Glomerular visceral epithelial cell (primary cell): ENCODE measurements around the gene AKAP13.
A peak's percentile ranks its signal among the peaks of the same experiment; 100 is the strongest.

Experiments
- DNase-seq: peaks from one replicate; pipeline ENCODE4 v3.0.0-alpha.2; 2016; ENCODE audit errors: extremely low spot score

Gene AKAP13

DNA sequence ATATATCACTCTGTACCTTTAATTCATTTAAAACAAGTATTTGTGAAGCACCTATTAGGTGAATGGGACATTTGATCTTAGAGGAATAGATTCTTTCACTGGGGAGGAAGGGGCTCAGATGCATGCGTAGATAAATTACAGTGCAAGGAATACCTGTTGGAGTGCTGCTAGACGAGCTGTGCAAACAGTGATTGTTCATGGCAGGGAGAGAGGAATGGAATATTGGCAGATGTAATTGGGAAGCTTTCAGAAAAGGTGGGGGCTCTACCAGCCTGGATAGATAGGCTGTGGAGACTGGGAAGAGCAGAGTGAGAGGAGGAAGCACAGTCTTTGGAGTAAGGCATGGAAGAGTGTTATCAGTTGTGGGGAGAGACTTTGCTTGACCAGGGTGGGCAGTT lies 116.8 kb downstream of the AKAP13 start:
- DNase-seq, result no peak

DNA sequence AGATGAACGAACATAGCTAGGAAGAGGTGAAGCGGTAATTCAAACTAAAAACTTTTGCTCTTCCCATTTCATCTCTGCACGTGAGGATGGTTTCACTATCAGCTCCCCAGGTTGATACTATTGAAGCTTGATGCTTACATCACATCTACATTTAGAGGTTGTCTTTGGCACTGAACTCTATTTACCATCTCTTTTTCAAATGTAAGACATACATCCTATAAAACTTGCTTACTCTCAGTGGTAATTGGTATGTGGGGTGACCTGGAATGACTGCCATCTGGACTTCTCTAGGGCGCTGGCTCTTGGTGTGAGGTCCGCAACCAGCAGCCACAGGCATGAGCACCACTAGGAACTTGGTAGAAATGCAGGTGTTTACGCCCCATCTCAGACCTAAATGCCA lies 118.1 kb downstream of the AKAP13 start:
- no peak for DNase-seq

DNA sequence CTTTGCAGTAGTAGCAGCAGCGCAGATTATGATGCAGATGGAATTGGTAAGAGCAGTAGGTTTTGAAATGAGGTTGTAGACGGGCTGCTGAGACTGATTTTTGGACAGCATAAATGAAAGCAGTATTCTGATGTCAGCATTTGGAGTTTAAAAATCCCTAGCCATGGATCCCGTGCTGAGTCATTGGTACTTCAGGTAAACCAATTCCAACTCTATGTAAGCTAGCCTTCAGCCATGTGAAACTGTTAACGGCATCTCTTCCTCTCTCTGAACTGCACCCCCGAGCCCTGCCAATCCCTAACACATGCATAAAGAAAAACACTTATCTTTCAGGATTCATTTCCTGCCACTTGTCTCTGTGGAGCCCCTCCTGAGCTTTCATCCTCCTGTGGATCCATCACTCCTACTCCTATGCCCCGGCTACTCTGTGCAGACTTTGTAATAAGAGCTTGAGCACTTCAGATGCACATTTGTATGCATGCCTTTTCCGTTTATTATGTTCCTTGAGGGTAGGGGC lies 119.0 kb downstream of the AKAP13 start:
- DNase-seq, result no peak

DNA sequence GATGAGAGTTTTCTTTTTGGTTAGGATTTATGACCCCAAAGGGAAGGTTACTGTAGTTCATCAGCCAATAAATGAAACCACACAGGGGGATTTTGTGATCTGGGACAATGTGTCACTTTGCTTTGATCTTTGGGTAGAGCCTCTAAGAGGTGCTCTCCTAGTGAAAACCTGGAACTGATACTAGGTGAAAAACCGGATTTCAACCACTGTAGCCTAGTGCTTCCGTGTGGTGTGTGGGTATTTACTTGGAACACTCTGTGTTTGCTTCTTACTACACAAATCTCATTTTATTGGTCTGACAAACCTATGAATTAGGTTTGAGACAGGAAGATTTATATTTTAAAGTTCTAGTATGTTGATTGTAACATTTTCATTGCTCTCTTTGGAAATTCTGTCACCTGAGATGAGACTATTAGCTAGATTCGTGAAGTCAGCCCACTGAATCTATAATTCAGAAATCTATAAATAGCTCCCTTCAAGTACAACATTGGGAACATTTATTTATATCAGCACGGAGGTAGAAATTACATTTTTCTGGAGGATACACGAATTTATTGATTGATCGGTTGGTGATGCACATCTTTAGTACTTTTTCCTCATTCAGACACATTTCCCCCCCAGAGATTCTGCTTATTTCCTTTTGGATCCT lies 119.8 kb downstream of the AKAP13 start:
- no peak for DNase-seq

DNA sequence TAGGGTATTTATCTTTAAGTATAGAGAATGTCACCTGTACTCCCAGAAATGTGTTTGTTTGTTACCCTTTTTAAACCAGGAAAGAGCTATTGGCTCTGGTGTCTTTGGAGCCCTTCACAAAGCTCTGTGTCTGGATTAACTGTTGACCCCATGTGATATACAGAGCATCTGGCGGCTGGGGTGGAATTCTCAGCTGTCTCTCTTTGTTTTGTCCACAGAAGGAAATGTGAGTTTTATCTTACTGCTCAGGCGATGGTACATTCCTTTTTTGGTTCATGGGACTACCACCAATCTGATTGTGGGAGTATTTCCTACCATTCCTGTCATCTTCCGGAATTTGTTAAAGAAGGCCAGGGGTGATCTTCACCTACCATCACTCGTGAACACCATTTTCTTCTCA lies 120.3 kb downstream of the AKAP13 start:
- DNase-seq, result no peak

DNA sequence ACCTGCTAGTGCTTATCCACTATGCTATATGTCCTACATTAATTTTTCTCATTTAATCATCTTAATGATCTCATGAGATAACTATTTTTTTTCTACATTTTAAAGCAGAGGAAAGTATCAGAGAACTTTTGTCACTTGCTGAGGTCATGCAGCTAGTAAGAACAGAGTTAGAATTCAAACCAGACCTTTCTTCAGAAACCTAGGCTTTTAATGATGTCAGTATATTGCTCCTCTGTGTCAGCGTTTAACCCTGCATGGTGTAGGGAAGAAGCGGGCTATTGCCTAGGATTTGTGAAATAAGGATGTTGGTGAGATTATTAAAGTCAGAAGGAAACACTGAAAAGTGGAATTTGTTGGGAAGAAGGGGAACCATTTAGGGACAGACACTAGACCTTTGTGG lies 121.2 kb downstream of the AKAP13 start:
- no peak for DNase-seq

DNA sequence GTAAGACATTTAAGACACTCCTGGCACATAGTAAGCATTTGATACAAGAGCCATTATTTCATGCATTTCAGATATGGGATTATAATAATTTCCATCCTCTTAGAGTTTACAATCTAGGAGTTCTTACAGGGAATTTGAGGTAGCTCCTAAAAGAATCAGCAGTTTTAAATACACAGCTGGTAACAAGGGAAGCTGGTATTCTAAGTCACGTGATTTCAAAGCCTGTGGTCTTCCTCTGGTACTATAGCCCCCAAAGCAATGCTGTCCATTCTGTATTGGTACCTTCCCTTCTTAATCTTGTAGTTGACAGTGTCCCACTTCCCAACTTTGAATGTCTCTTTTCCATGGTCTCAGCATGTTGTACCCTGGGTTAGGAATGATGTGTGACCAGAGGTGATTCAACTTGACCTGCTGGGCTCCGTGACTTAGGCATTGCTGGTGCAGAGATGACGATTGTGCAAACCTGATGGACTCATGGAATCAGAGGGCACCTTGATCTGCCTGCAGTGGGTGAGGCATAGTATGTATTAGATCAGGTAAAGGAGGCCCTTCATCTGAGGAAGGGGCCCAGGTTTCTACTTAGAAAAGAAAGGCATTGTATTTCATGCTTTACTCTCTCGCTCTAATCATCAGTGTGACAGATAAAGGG lies 122.9 kb downstream of the AKAP13 start:
- no peak for DNase-seq

DNA sequence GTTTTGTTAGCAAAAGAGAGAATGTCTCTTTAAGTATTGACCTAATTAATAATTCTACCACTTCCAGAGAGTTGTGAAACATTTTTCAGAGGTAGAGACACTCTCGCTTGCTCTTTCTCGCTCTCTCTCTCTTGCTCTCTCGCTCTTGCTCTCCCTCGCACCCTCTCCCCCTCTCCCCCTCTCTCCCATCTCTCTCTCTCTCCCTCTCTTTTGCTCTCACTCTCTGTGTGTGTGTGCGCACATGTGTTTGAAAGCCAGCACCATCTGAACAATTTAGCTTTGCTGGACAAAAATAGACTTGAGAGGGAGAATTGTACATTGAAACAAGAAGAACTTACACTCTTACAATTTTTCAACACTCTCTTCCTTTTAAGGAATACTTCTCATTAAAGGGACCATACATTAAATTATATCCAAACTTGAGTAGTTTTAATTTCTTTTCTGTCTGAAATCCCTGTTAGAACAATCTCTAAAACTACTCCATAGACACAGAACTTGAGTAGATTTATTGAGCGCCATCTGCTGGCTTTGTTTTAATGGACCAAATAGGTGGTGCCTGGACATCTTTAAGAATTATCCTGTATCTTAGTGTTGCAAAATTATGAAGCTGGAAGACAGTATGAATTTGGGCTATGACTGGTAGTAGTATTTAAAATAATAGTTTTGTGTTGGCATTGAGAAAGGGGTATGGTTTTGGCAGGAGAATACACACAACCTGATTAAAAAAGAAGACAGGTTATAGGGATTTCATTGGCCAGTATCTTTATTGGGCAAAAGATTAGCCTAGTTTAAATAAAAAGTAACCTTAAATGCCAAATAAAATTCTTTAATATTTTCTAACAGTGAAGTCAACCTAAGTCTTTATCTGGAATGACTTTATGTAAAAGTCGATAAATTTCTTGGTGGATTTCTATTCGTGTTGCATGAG lies 124.6 kb downstream of the AKAP13 start:
- DNase-seq, result peak; percentile 55

DNA sequence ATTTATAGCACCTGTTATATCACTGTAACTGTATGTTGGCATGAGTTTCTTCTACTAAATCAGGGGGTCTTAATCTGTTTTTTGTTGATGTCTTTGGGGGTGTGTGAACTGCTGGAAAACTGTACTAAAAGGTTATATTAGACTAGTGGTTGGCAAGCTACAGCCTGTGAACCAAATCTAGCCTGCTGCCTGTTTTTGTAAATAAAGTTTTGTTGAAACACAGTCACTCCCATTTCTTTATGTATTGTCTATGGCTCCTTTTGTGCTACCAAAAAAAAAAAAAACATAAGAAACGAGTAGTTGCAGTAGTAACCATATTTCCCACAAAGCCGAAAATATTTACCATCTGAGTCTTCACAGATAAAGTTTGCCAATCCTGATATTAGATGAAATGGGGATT lies 126.7 kb downstream of the AKAP13 start:
- DNase-seq, result no peak

DNA sequence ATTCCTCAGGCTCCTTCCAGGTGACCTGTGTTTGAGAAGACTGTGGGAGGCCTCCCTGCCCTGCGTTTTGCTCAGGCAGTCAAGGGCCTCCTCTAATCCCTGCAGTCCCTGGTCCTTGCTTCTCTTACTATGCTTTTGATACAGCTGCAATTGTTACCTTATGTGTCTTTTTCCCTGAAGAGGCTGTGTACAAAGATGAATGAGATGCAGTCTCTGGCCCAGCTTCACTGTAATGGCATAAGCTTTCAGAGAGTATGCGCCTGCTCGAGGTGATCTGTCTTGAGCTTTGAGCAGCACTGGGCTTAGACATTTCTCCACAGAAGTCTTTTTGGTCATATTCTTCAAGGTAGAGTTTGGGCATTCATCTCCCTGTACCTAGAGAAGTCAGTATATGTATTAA lies 129.6 kb downstream of the AKAP13 start:
- DNase-seq, result no peak

DNA sequence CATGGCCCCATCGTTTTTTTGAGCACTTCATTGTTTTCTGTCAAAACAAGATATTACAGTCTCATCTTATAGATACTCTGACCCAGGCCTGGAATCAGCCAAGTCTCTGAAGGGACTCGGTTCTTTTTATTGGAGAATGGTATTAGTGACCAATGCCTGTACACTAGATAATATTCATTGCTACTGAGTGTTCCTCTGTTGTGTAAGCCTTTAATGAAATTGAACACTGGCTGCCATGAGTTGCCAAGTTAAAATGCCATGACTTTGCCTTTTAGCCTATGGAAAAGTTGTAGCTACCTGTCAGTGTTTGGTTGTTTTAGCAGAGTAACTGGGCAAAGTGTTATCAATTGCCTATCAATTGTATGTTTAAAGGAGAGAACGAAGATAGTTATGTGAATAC lies 134.0 kb downstream of the AKAP13 start:
- no peak for DNase-seq

DNA sequence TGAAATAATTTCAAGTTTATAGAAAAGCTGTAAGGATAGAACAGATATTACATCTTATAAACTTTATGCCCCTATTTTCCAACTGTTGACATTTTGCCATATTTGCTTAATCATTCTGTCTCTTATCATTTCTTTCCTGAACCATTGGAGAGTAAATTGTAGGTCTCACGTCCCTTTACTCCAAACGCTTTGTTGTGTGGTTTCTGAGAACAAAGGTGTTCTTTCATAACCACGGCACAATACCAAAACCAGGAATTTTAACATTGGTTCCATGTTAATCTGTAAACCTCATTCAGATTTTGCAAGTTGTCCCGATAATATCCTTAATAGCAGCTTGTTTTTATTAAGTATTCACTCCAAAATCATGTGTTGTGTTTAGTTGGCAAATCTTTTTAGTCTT lies 134.8 kb downstream of the AKAP13 start:
- DNase-seq, result no peak

DNA sequence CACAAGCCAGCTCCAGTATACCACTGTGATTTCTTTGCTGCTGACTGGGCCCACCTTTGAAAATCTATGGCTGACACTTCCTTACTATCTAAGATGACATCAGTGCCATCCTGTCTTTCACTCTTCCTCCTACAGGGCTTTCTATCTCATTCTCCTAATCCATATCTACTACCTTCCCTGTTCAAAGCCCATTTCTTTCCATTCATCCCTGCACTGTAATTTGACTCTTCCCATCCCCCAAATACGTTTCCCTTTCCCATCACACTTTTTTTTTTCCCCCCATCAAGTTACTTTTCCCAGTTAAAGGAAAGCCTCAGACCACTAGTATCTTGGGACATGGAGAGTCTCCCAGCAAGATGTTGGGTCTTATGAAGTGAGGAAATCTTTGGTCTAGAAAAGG lies 136.7 kb downstream of the AKAP13 start:
- DNase-seq, result no peak

DNA sequence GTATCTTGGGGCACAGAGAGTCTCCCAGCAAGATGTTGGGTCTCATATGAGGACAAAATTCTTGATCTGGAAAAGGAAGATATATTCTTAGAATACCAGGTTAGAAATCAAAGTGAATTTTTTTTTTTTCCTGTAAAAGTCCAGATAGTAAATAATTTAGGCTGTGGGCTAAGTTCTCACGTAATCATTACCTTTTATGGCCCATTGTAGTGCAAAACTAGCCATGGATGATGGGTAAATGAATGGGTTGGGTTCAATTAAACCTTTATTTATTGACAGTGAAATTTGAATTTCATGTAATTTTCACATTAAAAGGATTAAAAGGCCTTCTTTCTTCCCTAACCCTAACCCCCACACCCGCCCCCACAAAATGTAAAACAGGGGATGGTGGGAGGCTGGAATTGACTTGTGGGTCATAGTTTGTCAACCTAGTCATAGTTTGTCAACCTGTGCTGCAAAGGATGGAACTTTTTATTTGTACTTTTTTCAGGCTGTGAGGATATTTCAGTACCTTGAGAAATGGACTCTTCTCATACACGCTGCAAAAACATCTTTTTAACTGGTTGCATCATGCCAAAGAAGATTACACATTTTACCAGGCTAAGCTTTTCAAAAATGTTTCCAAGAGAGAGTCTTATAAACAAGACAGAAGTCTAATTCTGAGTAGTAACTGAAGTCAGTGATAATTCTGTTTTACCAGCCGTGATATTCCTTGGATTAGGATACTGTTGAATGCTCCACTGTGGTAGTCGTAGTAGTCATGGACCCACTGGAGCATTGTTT lies 138.8 kb downstream of the AKAP13 start:
- DNase-seq, result no peak

DNA sequence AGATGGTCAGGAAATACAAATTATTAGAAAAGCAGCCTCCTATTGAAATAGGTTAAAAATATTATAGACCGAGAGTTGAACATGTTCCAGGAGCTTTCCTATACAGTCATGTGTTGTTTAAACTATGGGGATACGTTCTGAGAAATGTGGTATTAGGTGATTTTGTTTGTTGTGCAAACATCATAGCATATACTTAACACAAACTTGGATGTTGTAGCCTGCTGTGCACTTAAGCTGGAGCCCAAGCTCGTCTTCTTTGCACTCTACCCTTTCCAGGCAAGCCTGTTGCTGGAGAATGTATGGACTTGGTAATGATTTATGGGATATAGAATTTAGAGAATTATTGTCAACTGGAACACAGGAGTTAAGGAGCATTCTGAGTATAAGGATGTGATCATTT lies 140.2 kb downstream of the AKAP13 start:
- DNase-seq, result no peak

DNA sequence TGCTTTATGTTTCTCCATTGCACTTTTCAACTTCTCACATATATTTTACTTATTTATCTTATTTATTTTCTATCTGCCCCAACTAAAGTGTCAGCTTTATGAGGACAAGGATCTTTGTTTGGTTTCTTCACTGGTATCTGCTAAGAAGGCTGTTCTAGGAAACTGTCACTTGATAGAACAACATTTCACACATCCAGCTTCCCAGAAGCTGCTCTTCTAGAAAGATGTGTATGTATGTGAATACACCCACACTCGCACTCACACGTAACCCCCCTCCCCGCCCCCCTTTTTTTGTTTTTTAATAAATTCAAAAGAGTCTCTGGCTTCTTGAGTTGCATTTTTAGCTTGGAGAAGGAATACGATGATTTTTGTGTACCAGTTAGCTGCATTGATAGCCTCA lies 143.1 kb downstream of the AKAP13 start:
- DNase-seq, result no peak

DNA sequence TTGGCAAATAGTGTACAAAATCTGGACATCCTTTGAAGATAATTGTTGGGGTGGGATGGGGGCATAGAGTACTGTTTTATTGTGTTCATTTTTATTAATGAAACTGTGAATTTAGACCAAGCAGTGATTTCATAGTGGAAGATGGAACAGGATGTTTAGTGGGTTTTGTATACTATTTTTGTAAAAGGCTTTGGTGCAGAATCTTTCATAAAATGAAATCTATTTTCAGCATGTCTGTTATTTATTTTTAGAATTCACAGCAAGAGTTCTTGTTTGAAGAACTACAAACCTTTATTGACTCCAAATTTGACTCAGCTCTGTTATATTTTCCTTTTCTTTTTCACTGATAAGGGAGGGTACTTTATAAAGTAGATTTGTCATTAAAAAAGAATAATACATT lies 145.4 kb downstream of the AKAP13 start:
- DNase-seq, result no peak

DNA sequence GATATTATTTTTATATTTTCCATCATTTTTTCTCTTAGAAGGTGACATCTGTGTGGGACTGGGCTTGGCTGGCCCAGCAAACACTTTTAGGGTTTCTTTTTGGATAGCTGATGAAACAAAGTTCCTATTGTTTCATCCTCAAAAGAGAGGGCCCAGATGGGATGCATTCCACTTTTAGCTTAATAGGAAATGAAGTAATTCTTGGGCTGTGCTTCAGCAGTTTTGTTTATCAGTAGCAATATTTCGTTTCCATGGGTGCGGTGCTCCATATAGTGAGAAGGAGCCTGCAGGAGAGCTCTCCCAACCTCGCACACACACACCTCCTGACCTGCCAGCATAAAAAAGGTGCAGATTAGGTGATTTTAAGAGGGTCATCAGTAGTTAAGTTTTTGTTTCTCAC lies 147.5 kb downstream of the AKAP13 start:
- peak; percentile 52 for DNase-seq

DNA sequence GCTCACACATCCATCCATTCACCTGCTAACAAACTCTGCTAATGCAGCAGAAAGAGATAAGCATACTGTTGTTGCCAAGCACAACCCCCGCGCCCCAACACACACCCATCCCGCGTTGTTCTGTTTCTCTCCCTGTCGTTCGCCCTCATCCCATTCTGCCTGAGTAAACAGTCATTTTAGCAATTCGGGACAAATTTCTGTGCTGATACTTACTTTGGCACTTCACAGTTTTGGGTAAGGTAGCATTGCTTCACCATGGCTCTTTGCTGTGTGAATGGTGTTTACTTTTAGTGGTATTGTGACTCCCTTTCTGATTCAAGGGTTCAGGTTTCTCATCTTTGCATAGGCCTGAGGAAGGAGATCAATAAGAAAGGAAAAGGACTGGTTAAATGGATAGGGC lies 149.7 kb downstream of the AKAP13 start:
- DNase-seq, result no peak

DNA sequence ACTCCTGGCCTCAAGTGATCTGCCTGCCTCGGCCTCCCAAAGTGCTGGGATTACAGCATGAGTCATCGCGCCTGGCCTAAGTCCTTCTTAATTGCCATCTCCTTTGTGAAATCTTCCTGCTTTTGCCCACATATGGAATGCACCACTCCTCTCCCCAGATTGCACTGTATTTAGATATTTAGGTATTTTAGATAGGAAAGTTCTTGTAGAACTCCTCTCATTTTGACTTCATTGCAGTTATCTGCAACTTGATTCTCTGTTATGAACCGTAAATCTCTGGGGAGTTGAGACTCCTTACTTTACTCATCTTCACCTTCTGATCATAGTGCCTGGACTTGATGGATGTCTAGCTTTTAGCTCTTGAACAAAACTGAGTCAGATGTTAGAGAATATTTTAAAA lies 150.7 kb downstream of the AKAP13 start:
- no peak for DNase-seq

DNA sequence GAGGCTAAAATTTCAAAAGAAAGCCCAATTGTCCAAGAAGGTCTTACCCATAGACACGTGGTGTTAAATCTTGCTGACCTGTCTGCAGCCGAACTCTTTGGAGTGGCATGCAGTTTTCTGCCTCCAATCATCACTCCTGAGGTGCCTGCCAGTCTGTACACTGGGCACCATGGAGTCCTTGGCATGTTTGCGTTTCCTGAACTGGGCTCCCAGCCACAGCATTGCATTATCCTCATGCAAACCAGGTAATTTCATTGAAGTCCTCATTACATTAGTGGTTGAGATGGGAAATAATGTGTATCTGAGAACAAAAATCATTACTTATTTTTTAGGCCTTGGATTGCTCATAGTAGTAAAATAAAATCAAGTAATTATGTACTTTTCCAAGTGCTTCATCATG lies 152.3 kb downstream of the AKAP13 start:
- no peak for DNase-seq

DNA sequence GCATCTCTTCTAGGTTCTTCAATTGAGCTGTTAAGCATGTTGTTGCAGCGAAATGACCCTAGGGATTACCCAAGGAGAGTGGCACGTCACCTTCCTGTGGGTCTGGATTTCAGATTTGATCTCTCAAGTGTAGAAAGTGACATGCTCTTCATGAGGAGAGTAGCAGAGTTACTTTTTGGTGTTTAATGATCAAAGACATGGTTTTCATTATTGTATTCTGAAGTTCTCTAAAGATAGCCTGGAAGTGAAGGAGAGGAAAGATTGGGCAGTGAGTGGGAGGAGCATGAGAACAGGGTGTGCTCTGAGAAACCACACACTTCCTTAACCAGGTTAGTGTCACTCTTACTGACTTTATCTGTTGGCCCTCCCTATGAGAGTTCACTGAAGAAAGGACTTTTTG lies 153.6 kb downstream of the AKAP13 start:
- DNase-seq, result no peak
